ENCODE measurements around the gene NMUR1. TPM values are rescaled to one million over a fixed set of nuclear protein-coding genes. Genes with fewer than 3 reads are reported as not detected.

NMUR1 gene
- total RNA-seq, 1 donor from 2014 or later: not detected

DNA sequence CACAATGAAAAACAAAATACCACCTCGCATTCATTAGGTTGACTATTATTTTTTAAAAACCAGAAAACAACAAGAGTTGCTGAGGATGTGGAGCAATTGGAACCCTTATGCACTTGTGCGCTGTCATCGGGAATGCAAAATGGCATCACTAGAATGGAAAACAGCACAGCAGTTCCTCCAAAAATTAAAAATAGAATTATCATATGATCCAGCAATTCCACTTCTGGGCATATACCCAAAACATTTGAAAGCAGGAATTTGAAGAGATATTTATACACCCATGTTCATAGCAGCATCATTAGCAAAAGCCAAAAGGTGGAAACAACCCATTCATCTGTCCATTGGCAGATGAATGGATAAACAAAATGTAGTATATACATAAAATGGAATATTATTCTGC lies 11.9 kb upstream of the NMUR1 start:
- H3K9me3 ChIP-seq (ENCODE audit: insufficient read depth, low read depth, low read length): peaks cover 13% of the 10 kb centered on the region
- peaks cover 11% of the 10 kb centered on the region for H3K4me1 Mint-ChIP-seq (ENCODE audit: low read depth, unreplicated experiment)
- H3K4me1 ChIP-seq (ENCODE audit: insufficient read depth, low read length): peaks cover 13% of the 10 kb centered on the region
- no peak overlapping the region for H3K9ac ChIP-seq (ENCODE audit: low read length)
- no peaks in the 10 kb centered on the region for H4K20me1 ChIP-seq (ENCODE audit: insufficient read depth, low read length)
- peaks cover 39% of the 10 kb centered on the region for H3K27me3 Mint-ChIP-seq (ENCODE audit: low read depth, unreplicated experiment)
- H3K27me3 ChIP-seq (ENCODE audit: insufficient read depth, low read length): peaks cover 20% of the 10 kb centered on the region
- TF ChIP-seq, protein P1, sequence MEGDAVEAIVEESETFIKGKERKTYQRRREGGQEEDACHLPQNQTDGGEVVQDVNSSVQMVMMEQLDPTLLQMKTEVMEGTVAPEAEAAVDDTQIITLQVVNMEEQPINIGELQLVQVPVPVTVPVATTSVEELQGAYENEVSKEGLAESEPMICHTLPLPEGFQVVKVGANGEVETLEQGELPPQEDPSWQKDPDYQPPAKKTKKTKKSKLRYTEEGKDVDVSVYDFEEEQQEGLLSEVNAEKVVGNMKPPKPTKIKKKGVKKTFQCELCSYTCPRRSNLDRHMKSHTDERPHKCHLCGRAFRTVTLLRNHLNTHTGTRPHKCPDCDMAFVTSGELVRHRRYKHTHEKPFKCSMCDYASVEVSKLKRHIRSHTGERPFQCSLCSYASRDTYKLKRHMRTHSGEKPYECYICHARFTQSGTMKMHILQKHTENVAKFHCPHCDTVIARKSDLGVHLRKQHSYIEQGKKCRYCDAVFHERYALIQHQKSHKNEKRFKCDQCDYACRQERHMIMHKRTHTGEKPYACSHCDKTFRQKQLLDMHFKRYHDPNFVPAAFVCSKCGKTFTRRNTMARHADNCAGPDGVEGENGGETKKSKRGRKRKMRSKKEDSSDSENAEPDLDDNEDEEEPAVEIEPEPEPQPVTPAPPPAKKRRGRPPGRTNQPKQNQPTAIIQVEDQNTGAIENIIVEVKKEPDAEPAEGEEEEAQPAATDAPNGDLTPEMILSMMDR (IDR thresholded peaks at IDR 0.05; ENCODE audit: insufficient read depth, low read depth, low read length): no peak
- TF ChIP-seq EZH2 (IDR thresholded peaks at IDR 0.05; ENCODE audit: insufficient read depth, low read length): no peak
- H2AFZ ChIP-seq (ENCODE audit: low read depth, low read length): no peak overlapping the region
- H3K4me2 ChIP-seq (ENCODE audit: low read length): no peak overlapping the region
- no peaks in the 10 kb centered on the region for H3K36me3 ChIP-seq (ENCODE audit: insufficient read depth, low read length)
- peaks cover 11% of the 10 kb centered on the region for H3K9me3 Mint-ChIP-seq (ENCODE audit: unreplicated experiment)
- no peak overlapping the region for H3K4me3 ChIP-seq (ENCODE audit: insufficient read depth, low read depth, low read length)
- DNase-seq (ENCODE audit: low read depth) (no peak), FAIRE-seq (no peak)
- H3K27ac ChIP-seq (ENCODE audit: low read depth, low read length): no peak overlapping the region
- H3K27ac Mint-ChIP-seq (ENCODE audit: unreplicated experiment): no peak overlapping the region
- H3K79me2 ChIP-seq (ENCODE audit: insufficient read depth, low read length): no peaks in the 10 kb centered on the region
- no peak overlapping the region for H3K4me3 Mint-ChIP-seq (ENCODE audit: unreplicated experiment)
- H3K36me3 Mint-ChIP-seq (ENCODE audit: low read depth, unreplicated experiment): peaks cover 2% of the 10 kb centered on the region

DNA sequence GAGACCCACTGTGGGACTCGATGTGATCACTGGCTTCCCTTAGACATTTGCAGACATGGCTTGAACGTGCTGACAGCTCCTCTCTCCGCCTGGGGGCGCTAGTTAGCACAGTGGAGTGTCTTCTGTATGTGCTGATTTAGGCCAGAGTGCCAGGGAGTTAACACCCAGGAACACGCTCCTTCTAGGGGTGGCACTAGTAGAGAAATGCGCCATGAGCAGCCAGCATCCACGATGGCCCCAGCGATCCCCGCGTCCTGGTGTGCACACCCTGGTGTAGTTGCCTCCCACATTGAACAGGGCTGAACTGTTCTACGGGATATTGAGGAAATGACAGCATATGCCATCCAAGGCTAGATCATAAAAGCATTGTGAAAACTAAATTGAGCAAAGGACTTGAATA lies 11.4 kb upstream of the NMUR1 start:
- H3K9me3 Mint-ChIP-seq (ENCODE audit: unreplicated experiment): peaks cover 13% of the 10 kb centered on the region
- Histone ChIP-seq H3K27me3 (ENCODE audit: insufficient read depth, low read length) (peaks cover 20% of the 10 kb centered on the region), H2AFZ (ENCODE audit: low read depth, low read length) (no peak overlapping the region), H3K4me3 (ENCODE audit: insufficient read depth, low read depth, low read length) (no peak overlapping the region), H3K4me2 (ENCODE audit: low read length) (no peak overlapping the region), H4K20me1 (ENCODE audit: insufficient read depth, low read length) (no peaks in the 10 kb centered on the region), H3K79me2 (ENCODE audit: insufficient read depth, low read length) (no peaks in the 10 kb centered on the region), H3K9me3 (ENCODE audit: insufficient read depth, low read depth, low read length) (peaks cover 13% of the 10 kb centered on the region), H3K27ac (ENCODE audit: low read depth, low read length) (no peak overlapping the region), H3K36me3 (ENCODE audit: insufficient read depth, low read length) (no peaks in the 10 kb centered on the region), H3K4me1 (ENCODE audit: insufficient read depth, low read length) (peaks cover 13% of the 10 kb centered on the region), H3K9ac (ENCODE audit: low read length) (no peak overlapping the region)
- no peak for FAIRE-seq
- H3K36me3 Mint-ChIP-seq (ENCODE audit: low read depth, unreplicated experiment): peaks cover 2% of the 10 kb centered on the region
- H3K4me1 Mint-ChIP-seq (ENCODE audit: low read depth, unreplicated experiment): peaks cover 11% of the 10 kb centered on the region
- DNase-seq (ENCODE audit: low read depth): no peak
- H3K4me3 Mint-ChIP-seq (ENCODE audit: unreplicated experiment): no peak overlapping the region
- TF ChIP-seq EZH2 (IDR thresholded peaks at IDR 0.05; ENCODE audit: insufficient read depth, low read length): no peak
- TF ChIP-seq, protein P1 (IDR thresholded peaks at IDR 0.05; ENCODE audit: insufficient read depth, low read depth, low read length): no peak
- H3K27me3 Mint-ChIP-seq (ENCODE audit: low read depth, unreplicated experiment): peaks cover 41% of the 10 kb centered on the region
- no peak overlapping the region for H3K27ac Mint-ChIP-seq (ENCODE audit: unreplicated experiment)

DNA sequence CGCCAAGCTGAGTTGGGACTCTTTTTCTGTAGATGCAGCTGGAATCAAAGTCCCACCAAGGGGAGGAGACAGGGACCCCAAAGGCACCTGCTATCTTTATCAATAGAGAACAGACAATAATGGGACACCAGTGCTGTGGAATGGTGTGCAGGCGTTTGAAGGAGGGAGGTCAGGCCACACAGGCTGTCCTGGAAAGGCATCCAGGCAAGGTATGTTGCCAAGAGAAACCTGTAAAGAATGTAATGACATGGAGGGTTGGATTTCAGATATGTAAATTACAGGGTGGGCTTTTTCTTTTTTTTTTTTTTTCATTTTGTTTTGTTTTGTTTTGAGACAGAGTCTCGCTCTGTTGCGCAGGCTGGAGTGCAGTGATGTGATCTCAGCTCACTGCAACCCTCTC lies 9.7 kb upstream of the NMUR1 start:
- H3K4me1 ChIP-seq (ENCODE audit: insufficient read depth, low read length): peaks cover under 1% of the 10 kb centered on the region
- DNase-seq (ENCODE audit: low read depth): no peak
- TF ChIP-seq EZH2 (IDR thresholded peaks at IDR 0.05; ENCODE audit: insufficient read depth, low read length): no peak
- TF ChIP-seq, protein P1 (IDR thresholded peaks at IDR 0.05; ENCODE audit: insufficient read depth, low read depth, low read length): no peak
- H3K36me3 Mint-ChIP-seq (ENCODE audit: low read depth, unreplicated experiment): peaks cover 2% of the 10 kb centered on the region
- peaks cover 23% of the 10 kb centered on the region for H3K27me3 ChIP-seq (ENCODE audit: insufficient read depth, low read length)
- peaks cover 57% of the 10 kb centered on the region for H3K27me3 Mint-ChIP-seq (ENCODE audit: low read depth, unreplicated experiment)
- no peak for FAIRE-seq
- H3K4me3 Mint-ChIP-seq (ENCODE audit: unreplicated experiment): no peak overlapping the region
- no peak overlapping the region for H3K27ac ChIP-seq (ENCODE audit: low read depth, low read length)
- no peak overlapping the region for H3K27ac Mint-ChIP-seq (ENCODE audit: unreplicated experiment)
- H3K4me1 Mint-ChIP-seq (ENCODE audit: low read depth, unreplicated experiment): peaks cover under 1% of the 10 kb centered on the region
- H3K36me3 ChIP-seq (ENCODE audit: insufficient read depth, low read length): no peaks in the 10 kb centered on the region
- no peak overlapping the region for H3K4me3 ChIP-seq (ENCODE audit: insufficient read depth, low read depth, low read length)
- no peaks in the 10 kb centered on the region for H4K20me1 ChIP-seq (ENCODE audit: insufficient read depth, low read length)
- H2AFZ ChIP-seq (ENCODE audit: low read depth, low read length): no peak overlapping the region
- no peak overlapping the region for H3K9ac ChIP-seq (ENCODE audit: low read length)
- H3K9me3 ChIP-seq (ENCODE audit: insufficient read depth, low read depth, low read length): peaks cover 13% of the 10 kb centered on the region
- no peak overlapping the region for H3K4me2 ChIP-seq (ENCODE audit: low read length)
- no peaks in the 10 kb centered on the region for H3K79me2 ChIP-seq (ENCODE audit: insufficient read depth, low read length)
- H3K9me3 Mint-ChIP-seq (ENCODE audit: unreplicated experiment): peaks cover 11% of the 10 kb centered on the region
